IPS-15b (cell line): ENCODE measurements around the gene JAG2.

ENCODE experiments used
- H3K27me3 ChIP-seq: one replicate; pipeline ENCODE4 v1.6.1; 2013; ENCODE audit warnings: low read length; ENCODE audit not compliant: control insufficient read depth, insufficient read depth
- H3K36me3 ChIP-seq: one replicate; pipeline ENCODE4 v1.6.1; 2013; ENCODE audit warnings: low read length; ENCODE audit not compliant: control insufficient read depth, insufficient read depth
- H3K4me1 ChIP-seq: one replicate; pipeline ENCODE4 v1.6.1; 2013; ENCODE audit warnings: mild to moderate bottlenecking, low read length; ENCODE audit not compliant: control insufficient read depth, insufficient read depth
- H3K4me3 ChIP-seq: one replicate; pipeline ENCODE4 v1.5.1; 2013; ENCODE audit warnings: low read depth, low read length
- H3K9ac ChIP-seq: one replicate; pipeline ENCODE4 v1.6.1; 2013; ENCODE audit warnings: low read depth, mild to moderate bottlenecking, low read length
- H3K9me3 ChIP-seq: one replicate; pipeline ENCODE4 v1.6.1; 2013; ENCODE audit warnings: mild to moderate bottlenecking, low read length; ENCODE audit not compliant: control insufficient read depth, insufficient read depth

The JAG2 gene

DNA sequence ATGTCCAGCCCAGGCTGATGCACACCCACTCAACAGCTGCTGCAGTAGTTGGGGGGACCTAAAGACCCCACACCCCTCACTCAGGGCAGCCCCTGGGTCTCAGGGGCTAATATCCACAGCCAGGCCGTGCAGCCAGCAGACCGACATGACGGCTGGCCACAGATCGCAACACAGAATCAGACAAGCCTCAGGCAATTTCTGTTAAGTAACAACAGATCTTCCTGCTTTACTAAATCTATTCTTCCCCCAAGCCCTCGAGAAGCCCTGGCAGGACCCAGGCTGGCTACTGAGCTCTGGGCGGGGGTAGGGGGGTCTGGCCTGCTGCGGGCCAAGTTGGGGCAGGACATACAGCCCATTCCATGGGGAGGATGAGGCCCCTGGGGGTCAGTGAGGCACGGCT lies 40.5 kb upstream of the JAG2 start:
- H3K9ac ChIP-seq, result no peak overlapping the region
- no peaks in the 10 kb centered on the region for H3K9me3 ChIP-seq
- H3K4me3 ChIP-seq, result no peak overlapping the region
- H3K4me1 ChIP-seq, result no peaks in the 10 kb centered on the region
- peaks cover 8% of the 10 kb centered on the region for H3K36me3 ChIP-seq
- H3K27me3 ChIP-seq, result no peaks in the 10 kb centered on the region

DNA sequence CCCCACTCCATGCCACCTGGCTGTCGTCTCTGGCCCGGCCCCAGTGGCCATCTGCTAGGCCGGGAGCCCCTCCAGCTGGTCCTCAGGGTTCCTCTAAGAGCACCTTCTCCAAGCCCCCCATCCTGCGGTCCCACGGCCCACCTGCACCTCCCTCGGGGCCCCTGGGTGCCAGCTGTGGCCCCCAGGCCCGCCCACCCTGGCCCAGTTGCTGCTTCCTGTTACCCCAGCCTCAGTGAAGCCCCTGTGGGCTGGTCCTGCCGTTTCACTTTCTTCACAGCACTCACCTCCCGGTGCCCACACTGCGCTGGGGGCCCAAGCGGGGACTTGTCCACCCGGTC lies 40.1 kb upstream of the JAG2 start:
- Histone ChIP-seq H3K9ac (no peak overlapping the region), H3K27me3 (no peaks in the 10 kb centered on the region), H3K4me1 (no peaks in the 10 kb centered on the region), H3K36me3 (peaks cover 8% of the 10 kb centered on the region), H3K4me3 (no peak overlapping the region), H3K9me3 (no peaks in the 10 kb centered on the region)

DNA sequence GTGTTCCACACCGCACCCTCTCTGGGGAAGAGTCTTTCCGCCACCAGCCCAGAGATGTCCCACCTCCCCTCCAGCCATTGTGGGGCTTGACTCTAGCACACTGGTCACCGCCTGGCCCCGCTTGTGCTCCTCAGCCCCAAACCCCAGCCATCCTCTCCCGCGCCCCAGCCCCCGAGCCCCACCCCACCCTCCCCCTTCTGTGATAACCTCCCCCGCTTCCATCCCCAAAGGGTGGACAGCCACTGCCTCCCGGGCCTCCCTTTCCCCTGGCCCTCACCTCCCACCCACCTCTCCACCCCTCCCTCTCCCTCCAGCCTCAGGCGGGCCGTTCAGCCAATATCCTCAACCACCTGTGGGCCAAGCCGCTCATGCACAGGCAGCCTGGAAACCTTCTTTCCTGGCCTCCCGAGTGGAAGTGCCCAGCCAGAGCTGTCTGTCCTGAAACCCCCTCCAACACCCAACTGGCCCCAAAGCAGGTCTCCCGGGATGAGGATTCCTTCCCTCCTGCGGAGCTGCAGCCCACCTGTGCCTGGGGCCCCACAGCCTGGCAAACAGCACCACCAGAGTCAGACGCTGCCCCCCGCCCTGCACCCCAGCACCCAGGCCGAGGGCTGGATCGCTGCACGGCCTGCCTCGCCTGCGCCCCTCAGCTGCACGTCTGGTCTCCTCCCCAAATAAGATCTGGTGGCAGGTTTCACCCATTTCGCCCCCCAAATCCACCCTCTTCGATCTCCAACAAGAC lies 39.6 kb upstream of the JAG2 start:
- Histone ChIP-seq H3K27me3 (no peaks in the 10 kb centered on the region), H3K36me3 (peaks cover 8% of the 10 kb centered on the region), H3K9ac (no peak overlapping the region), H3K4me1 (no peaks in the 10 kb centered on the region), H3K9me3 (no peaks in the 10 kb centered on the region), H3K4me3 (no peak overlapping the region)

- H3K9me3 ChIP-seq, result no peaks in the 10 kb centered on the region
- no peaks in the 10 kb centered on the region for H3K27me3 ChIP-seq
- H3K36me3 ChIP-seq, result peaks cover 6% of the 10 kb centered on the region
- H3K4me3 ChIP-seq, result no peak overlapping the region
- no peaks in the 10 kb centered on the region for H3K4me1 ChIP-seq
- no peak overlapping the region for H3K9ac ChIP-seq
These were observed 38.9 kb upstream of the JAG2 start for GRCh38 chr14:105207460-105207901.

- Histone ChIP-seq H3K27me3 (no peaks in the 10 kb centered on the region), H3K4me3 (no peak overlapping the region), H3K9me3 (no peaks in the 10 kb centered on the region), H3K9ac (no peak overlapping the region), H3K4me1 (no peaks in the 10 kb centered on the region), H3K36me3 (peaks cover 6% of the 10 kb centered on the region)
These were observed 38.3 kb upstream of the JAG2 start for GRCh38 chr14:105206873-105207272.

DNA sequence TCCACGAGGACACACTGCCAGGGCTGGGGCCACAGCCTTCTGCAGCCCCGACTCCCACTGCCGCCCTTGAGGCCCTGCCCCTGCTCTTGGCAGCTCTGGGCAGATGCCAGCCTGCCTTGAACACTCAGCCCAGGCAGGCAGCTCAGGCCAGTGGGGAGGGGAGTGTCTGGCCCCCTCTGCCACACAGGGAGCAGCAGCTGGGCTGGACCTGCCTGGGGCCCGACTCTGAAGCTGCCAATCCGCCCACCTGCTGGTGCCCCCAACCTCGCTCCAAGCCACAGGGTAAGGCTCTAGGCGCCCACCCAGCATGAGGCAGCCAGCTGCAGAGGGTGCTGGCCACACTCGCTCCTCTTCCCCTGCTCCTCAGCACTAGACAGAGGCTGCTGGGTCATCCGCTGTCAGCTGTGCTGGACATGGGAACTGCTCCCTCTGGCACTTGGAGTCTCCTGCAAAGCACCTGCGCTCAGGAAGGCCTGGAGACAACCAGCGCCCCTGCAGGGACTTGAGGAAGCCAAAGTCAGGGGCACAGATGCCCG lies 37.2 kb upstream of the JAG2 start:
- Histone ChIP-seq H3K4me3 (no peak overlapping the region), H3K9me3 (no peaks in the 10 kb centered on the region), H3K9ac (no peak overlapping the region), H3K36me3 (peaks cover 6% of the 10 kb centered on the region), H3K27me3 (no peaks in the 10 kb centered on the region), H3K4me1 (no peaks in the 10 kb centered on the region)

DNA sequence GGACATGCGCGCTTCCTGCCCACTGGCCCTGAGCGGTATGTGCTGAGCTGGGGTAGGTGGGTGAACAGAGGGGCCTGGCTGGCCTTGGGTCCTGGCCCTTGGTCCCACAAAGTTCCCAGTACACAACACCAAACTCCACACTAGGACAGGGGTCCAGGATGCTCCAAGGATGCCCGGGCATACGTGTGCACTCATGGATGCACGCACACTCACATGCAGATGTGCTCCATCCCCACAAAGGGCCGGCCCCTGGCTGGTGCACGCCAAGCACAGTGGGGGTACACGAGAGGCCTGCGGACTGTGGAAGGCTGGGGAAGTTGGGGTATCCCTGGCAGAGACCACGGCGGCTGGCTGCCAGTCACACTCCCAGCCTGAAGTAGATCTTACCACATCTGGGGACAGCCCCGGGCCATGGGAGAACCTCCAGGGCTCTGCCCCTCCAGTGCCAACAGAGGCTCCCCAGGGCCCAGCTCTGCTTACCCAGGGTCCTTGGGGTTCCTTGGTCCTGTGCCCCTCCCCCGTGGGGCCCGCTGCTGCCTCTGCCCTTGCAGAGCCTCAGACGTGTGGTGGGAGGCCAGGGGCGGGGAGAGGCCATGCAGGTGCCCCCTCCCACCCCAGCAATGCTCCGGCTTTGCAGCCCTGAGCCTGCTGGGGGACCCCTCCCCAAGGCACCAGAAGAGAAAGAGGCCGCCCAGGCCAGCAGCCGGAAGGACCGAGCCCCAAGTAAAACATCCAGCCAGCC lies 36.5 kb upstream of the JAG2 start:
- no peak overlapping the region for H3K9ac ChIP-seq
- H3K4me1 ChIP-seq, result no peaks in the 10 kb centered on the region
- H3K36me3 ChIP-seq, result peaks cover 2% of the 10 kb centered on the region
- no peaks in the 10 kb centered on the region for H3K9me3 ChIP-seq
- H3K27me3 ChIP-seq, result no peaks in the 10 kb centered on the region
- no peak overlapping the region for H3K4me3 ChIP-seq

DNA sequence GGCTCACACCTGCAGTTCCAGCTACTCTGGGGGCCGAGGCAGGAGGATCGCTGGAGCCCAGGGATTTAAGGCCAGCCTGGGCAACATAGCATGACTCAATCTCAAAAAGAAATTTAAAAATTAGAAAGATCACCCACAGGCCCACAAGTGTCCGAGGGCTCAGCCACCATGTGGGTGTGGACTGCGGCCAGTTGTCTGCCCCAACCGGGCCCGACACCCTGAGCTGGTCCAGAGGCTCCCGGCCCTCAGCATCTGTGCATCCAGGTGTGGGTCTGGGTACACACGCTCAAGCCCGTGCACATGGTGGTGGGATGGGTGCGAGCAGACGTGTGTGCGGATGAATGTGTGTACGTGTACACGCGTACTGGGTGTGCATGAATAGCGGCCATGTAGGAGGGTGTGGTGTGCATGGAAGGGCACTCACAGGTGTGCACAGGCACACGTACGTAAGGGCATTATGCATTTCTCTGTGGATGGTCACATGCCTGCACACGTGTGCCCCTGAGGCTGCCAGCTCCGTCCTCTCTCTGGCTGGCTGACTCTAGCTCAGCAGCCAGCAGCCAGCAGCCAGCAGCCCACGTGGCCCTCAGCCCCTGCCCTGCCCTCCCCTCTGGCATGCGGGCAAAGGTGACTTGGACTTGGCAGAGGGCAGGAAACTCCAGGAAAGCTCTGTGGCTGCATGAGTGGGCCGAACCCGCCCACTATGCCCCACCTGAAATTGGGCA lies 35.8 kb upstream of the JAG2 start:
- no peaks in the 10 kb centered on the region for H3K9me3 ChIP-seq
- no peaks in the 10 kb centered on the region for H3K27me3 ChIP-seq
- H3K36me3 ChIP-seq, result no peaks in the 10 kb centered on the region
- H3K4me1 ChIP-seq, result no peaks in the 10 kb centered on the region
- H3K4me3 ChIP-seq, result no peak overlapping the region
- H3K9ac ChIP-seq, result no peak overlapping the region

DNA sequence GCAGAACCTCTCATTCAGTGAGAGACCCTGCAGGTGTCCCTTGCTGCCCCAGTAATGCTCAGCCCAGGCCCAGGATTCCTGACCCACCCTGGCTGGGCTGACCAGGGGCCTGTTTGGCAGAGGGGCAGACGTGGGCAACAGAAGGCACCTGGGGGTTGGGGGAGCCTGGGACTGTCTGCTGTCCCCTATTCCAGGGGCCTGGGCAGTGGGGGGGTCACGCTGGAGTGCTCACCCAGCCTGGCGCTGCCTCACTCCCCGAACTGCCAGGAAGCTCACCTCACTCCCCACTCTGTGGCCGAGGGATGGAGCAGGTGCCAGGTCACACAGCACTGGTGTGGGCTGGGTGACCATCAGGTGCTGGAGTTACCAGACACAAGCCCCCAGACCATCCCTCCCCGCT lies 35.1 kb upstream of the JAG2 start:
- Histone ChIP-seq H3K4me1 (no peaks in the 10 kb centered on the region), H3K9ac (no peak overlapping the region), H3K36me3 (no peaks in the 10 kb centered on the region), H3K4me3 (no peak overlapping the region), H3K9me3 (no peaks in the 10 kb centered on the region), H3K27me3 (no peaks in the 10 kb centered on the region)

- Histone ChIP-seq H3K9me3 (no peaks in the 10 kb centered on the region), H3K9ac (no peak overlapping the region), H3K4me1 (no peaks in the 10 kb centered on the region), H3K4me3 (no peak overlapping the region), H3K36me3 (no peaks in the 10 kb centered on the region), H3K27me3 (no peaks in the 10 kb centered on the region)
These were observed 34.5 kb upstream of the JAG2 start for GRCh38 chr14:105203057-105203531.

DNA sequence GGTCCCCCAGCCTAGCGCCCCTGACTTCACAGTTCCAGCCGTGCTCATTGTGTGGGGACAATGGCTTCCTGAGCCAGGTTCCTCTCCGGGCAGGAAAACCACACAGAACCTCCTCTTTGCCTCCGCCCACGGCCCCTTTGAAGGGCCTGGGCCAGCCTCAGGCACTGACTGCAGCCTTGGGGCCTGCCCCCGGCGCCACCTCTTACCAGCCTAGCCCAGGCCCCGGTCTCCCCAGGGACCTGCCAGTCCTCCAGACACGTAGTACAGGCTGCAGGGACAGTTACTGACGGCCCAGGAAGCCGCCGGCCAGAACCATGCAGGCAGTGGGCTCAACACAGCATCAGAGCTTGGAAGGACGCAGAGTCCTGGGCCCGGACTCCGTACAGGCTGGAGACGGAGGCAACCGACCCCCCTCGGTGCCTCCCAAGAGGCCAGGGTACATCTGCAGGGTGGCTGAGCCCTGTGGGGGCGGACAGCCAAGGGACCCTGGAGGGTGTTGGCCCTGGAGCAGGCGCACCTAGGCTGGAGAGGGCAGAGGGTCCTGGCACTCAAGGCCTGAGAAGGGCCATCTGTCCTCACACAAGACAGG lies 33.4 kb upstream of the JAG2 start:
- Histone ChIP-seq H3K36me3 (no peaks in the 10 kb centered on the region), H3K4me1 (no peaks in the 10 kb centered on the region), H3K9me3 (no peaks in the 10 kb centered on the region), H3K27me3 (no peaks in the 10 kb centered on the region), H3K4me3 (no peak overlapping the region), H3K9ac (no peak overlapping the region)
